CD4-positive, alpha-beta T cell (primary cell): ENCODE results near the gene LMNB1. TPM values are rescaled to one million over a fixed set of nuclear protein-coding genes. Genes with fewer than 3 reads are reported as not detected.

Source experiments
- ATAC-seq: fragments of 200-7000 bp; cut with Tn5 transposase; one replicate; pipeline ENCODE4 v1.10.0; 2022; ENCODE audit warnings: mild to moderate bottlenecking; ENCODE audit not compliant: poor library complexity
- CTCF ChIA-PET: fragments of 350-600 bp; sonication (Branson Sonifier 250); formaldehyde crosslinking; loops from one replicate; lab custom pipeline; 2021; ENCODE audit warnings: antibody characterized with exemption, inconsistent platforms; lab: Charles Lee
- POLR2A ChIA-PET: fragments of 350-600 bp; sonication (Branson Sonifier 250); formaldehyde crosslinking; loops from one replicate; lab custom pipeline; 2021; ENCODE audit warnings: antibody characterized with exemption, inconsistent platforms; lab: Charles Lee
- DNase-seq, 14 experiments: peaks; one replicate each; pipeline ENCODE4 v3.0.0-alpha.2; 2013 to 2020; ENCODE audit warnings: mixed read lengths in 2 of 14
- H3K27ac ChIP-seq, 2 donors: one replicate each; pipeline versions ENCODE4 v1.5.1 to v1.7.0; 2013; ENCODE audit warnings: low read length in 2 of 2, low read depth in 1 of 2, mild to moderate bottlenecking in 1 of 2
- H3K27me3 ChIP-seq, 2 experiments: 1 replicate in 1 of 2; 2 replicates in 1 of 2; pipeline versions ENCODE4 v1.6.1 to v1.7.0; 2013; ENCODE audit warnings: low read length in 2 of 2, control low read depth in 1 of 2, mild to moderate bottlenecking in 1 of 2, moderate library complexity in 1 of 2; ENCODE audit not compliant: insufficient read depth in 2 of 2, control insufficient read depth in 1 of 2
- H3K36me3 ChIP-seq: one replicate; pipeline ENCODE4 v1.6.1; 2013; ENCODE audit warnings: low read length, control low read depth; ENCODE audit not compliant: insufficient read depth
- H3K4me1 ChIP-seq: one replicate; pipeline ENCODE4 v1.6.1; 2013; ENCODE audit warnings: low read length, control low read depth; ENCODE audit not compliant: insufficient read depth
- H3K4me3 ChIP-seq: one replicate; pipeline ENCODE4 v1.5.1; 2013; ENCODE audit warnings: mild to moderate bottlenecking, low read length, moderate library complexity
- H3K9me3 ChIP-seq, 2 experiments: 1 replicate in 1 of 2; 2 replicates in 1 of 2; pipeline versions ENCODE4 v1.6.1 to v1.7.0; 2013; ENCODE audit warnings: low read length in 2 of 2, mild to moderate bottlenecking in 2 of 2, control low read depth in 1 of 2, moderate library complexity in 1 of 2; ENCODE audit not compliant: control insufficient read depth in 1 of 2, insufficient read depth in 1 of 2
- H3K27ac Mint-ChIP-seq: one replicate; pipeline ENCODE4 v1.8.0; 2020; ENCODE audit warnings: mixed read lengths
- H3K27me3 Mint-ChIP-seq: one replicate; pipeline ENCODE4 v1.8.0; 2021; ENCODE audit warnings: mixed read lengths
- H3K36me3 Mint-ChIP-seq: one replicate; pipeline ENCODE4 v1.8.0; 2021; ENCODE audit warnings: low read depth, mixed read lengths
- H3K4me1 Mint-ChIP-seq: one replicate; pipeline ENCODE4 v1.8.0; 2021; ENCODE audit warnings: low read depth, mixed read lengths
- H3K4me3 Mint-ChIP-seq: one replicate; pipeline ENCODE4 v1.8.0; 2020; ENCODE audit warnings: mild to moderate bottlenecking, mixed read lengths
- H3K9me3 Mint-ChIP-seq: one replicate; pipeline ENCODE4 v1.8.0; 2020; ENCODE audit warnings: mixed read lengths
- CTCF ChIP-seq: fragments of 200-600 bp; IDR thresholded peaks from one replicate; pipeline ENCODE4 v1.8.0; 2022; ENCODE audit warnings: antibody characterized with exemption, mild to moderate bottlenecking
- intact Hi-C, 2 experiments: fragments of 100-400 bp; cut with DNase I in 1 of 2; cut with micrococcal nuclease in 1 of 2; formaldehyde crosslinking; loops; one replicate each; pipeline versions ENCODE4 v1.15.1 to v1.9.0; 2023 to 2025; cut with DNase I, micrococcal nuclease
- total RNA-seq, 174 experiments: library from RNA in 2 of 174; stranded (reverse) in 2 of 174; gene quantifications; one replicate each; pipeline ENCODE4 v1.2.3 and lab custom pipeline; 2021 to 2026

LMNB1 gene
- total RNA-seq, 2 experiments from 2014 or later, result 30.6 to 31.1 TPM

- CTCF ChIA-PET, result no interaction called here
Observed at GRCh38 chr5:126744836-126745235, 32.1 kb upstream of the LMNB1 start.

GRCh38 chr5:126745259-126745992, 31.5 kb upstream of the LMNB1 start:
- Mint-ChIP-seq H3K9me3 (no peaks in the 10 kb centered on the region), H3K36me3 (no peaks in the 10 kb centered on the region), H3K27me3 (no peaks in the 10 kb centered on the region), H3K27ac (no peak overlapping the region), H3K4me1 (peaks cover 11% of the 10 kb centered on the region), H3K4me3 (no peak overlapping the region)
- ChIA-PET CTCF (no interaction called here), POLR2A (no interaction called here)
- Histone ChIP-seq H3K27me3 (no peaks in the 10 kb centered on the region), H3K9me3 (no peaks in the 10 kb centered on the region), H3K4me3 (no peak overlapping the region), H3K27ac (no peak overlapping the region), H3K4me1 (peaks cover 13% of the 10 kb centered on the region), H3K36me3 (no peaks in the 10 kb centered on the region)
- DNase-seq (no peak), ATAC-seq (no peak)
- intact Hi-C loops, result no loop called here
- no peak for TF ChIP-seq CTCF

More at GRCh38 chr5:126744836-126745235, 32.1 kb upstream of the LMNB1 start:
- H3K36me3 ChIP-seq, result no peaks in the 10 kb centered on the region
- TF ChIP-seq CTCF, result no peak
- no peaks in the 10 kb centered on the region for H3K27me3 Mint-ChIP-seq
- POLR2A ChIA-PET, result no interaction called here
- H3K27ac Mint-ChIP-seq, result no peak overlapping the region
- H3K27me3 ChIP-seq, result no peaks in the 10 kb centered on the region
- no peak overlapping the region for H3K4me3 ChIP-seq
- H3K4me1 ChIP-seq, result peaks cover 13% of the 10 kb centered on the region
- no peak overlapping the region for H3K4me3 Mint-ChIP-seq
- no peaks in the 10 kb centered on the region for H3K9me3 Mint-ChIP-seq
- intact Hi-C loops, result no loop called here
- ATAC-seq (no peak), DNase-seq (no peak)
- no peaks in the 10 kb centered on the region for H3K36me3 Mint-ChIP-seq
- no peak overlapping the region for H3K27ac ChIP-seq
- H3K4me1 Mint-ChIP-seq, result peaks cover 11% of the 10 kb centered on the region
- H3K9me3 ChIP-seq, result no peaks in the 10 kb centered on the region

GRCh38 chr5:126746290-126746689, 30.6 kb upstream of the LMNB1 start:
- intact Hi-C loops, result no loop called here
- no peak overlapping the region for H3K27ac ChIP-seq
- no peaks in the 10 kb centered on the region for H3K9me3 ChIP-seq
- H3K9me3 Mint-ChIP-seq, result no peaks in the 10 kb centered on the region
- POLR2A ChIA-PET, result interaction anchor here (0.8 kb wide), 1 partner anchor 32 kb away, joined by 3 read pairs; no protein-coding TSS in a partner anchor
- CTCF ChIA-PET, result no interaction called here
- H3K4me1 Mint-ChIP-seq, result peaks cover 11% of the 10 kb centered on the region
- peaks cover 13% of the 10 kb centered on the region for H3K4me1 ChIP-seq
- DNase-seq, result no peak
- H3K27me3 ChIP-seq, result no peaks in the 10 kb centered on the region
- H3K36me3 Mint-ChIP-seq, result no peaks in the 10 kb centered on the region
- ATAC-seq, result no peak
- no peaks in the 10 kb centered on the region for H3K36me3 ChIP-seq
- H3K27ac Mint-ChIP-seq, result no peak overlapping the region
- TF ChIP-seq CTCF, result no peak
- no peak overlapping the region for H3K4me3 Mint-ChIP-seq
- no peaks in the 10 kb centered on the region for H3K27me3 Mint-ChIP-seq
- no peak overlapping the region for H3K4me3 ChIP-seq
